Glutamatergic neuron (in vitro differentiated cells): Measurements from ENCODE around the gene GFER. TPM values are rescaled to one million over a fixed set of nuclear protein-coding genes. Genes with fewer than 3 reads are reported as not detected.

ENCODE experiments used
- DNase-seq: peaks from one replicate; pipeline ENCODE4 v3.0.0; 2022
- H3K27ac Mint-ChIP-seq: one replicate; pipeline ENCODE4 v1.8.0; 2020; ENCODE audit warnings: mild to moderate bottlenecking, mixed read lengths, inconsistent platforms; ENCODE audit not compliant: unreplicated experiment
- H3K27me3 Mint-ChIP-seq: one replicate; pipeline ENCODE4 v1.8.0; 2020; ENCODE audit warnings: mild to moderate bottlenecking, moderate library complexity, mixed read lengths, inconsistent platforms; ENCODE audit not compliant: unreplicated experiment
- H3K36me3 Mint-ChIP-seq: one replicate; pipeline ENCODE4 v1.8.0; 2020; ENCODE audit warnings: mild to moderate bottlenecking, mixed read lengths, inconsistent platforms; ENCODE audit not compliant: unreplicated experiment
- H3K4me1 Mint-ChIP-seq: one replicate; pipeline ENCODE4 v1.8.0; 2020; ENCODE audit warnings: mild to moderate bottlenecking, low read depth, mixed read lengths, inconsistent platforms; ENCODE audit not compliant: unreplicated experiment
- H3K4me3 Mint-ChIP-seq: one replicate; pipeline ENCODE4 v1.8.0; 2020; ENCODE audit warnings: mild to moderate bottlenecking, mixed read lengths, inconsistent platforms; ENCODE audit not compliant: unreplicated experiment
- H3K9me3 Mint-ChIP-seq: one replicate; pipeline ENCODE4 v1.8.0; 2020; ENCODE audit warnings: mild to moderate bottlenecking, moderate library complexity, mixed read lengths, inconsistent platforms; ENCODE audit not compliant: unreplicated experiment
- total RNA-seq: library from RNA; stranded (reverse); fragmentation: NEBNext Ultra II Directional; extraction: Animal tissue kit (Norgen Biotek cat#: 25700); gene quantifications from one replicate; pipeline ENCODE4 v1.2.1, GENCODE V29; 2021; ENCODE audit not compliant: unreplicated experiment
- TF ChIP-seq, protein P1 (sequence below): fragments of 200-600 bp; sonication (generic); IDR thresholded peaks from one replicate; pipeline ENCODE4 v1.5.0; 2021; ENCODE audit not compliant: partially characterized antibody, unreplicated experiment

The GFER gene
- total RNA-seq, 1 donor from 2014 or later, result 26.0 TPM

DNA sequence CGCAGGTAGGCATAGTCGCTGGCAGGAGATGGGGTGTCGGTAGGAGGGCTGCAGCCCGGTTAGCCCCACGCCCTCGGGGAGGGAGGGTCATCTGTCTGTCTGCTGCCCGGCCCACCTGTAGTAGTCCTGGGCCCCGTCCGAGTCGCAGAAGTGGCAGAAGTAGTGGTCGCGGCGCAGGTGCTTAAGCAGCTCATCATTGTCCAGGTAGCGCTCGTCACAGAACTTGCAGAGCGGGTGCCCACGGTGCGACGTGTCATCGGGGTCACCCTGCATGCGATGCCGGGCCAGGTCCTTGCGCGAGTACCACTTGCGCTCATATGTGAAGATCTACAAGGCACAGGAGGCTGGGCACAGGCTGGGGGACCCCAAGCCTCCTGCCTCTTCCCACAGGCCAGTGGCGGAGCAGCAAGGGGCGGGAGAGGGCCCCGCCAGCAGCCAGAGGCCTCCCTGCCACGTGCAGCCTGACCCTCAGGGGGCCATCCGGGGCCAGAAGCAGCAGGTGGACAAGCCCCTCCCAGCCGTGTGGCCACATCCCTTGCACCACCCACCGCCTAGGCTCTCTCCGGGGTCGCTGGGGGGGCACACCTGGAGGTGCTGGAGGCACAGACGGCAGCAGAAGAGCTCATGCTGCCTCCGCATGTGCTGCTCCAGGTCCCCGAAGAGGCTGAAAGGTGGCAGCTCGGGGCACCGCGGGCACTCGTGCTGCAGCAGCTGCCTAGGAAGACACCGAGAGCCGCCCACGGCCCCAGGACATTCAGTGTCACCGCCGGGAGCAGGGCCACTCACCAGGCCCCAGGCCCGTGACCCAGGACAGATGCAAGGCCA, 18.6 kb downstream of the GFER start:
- Mint-ChIP-seq H3K4me3 (no peak overlapping the region), H3K9me3 (peaks cover 8% of the 10 kb centered on the region), H3K27ac (peak overlapping the region; percentile 39), H3K36me3 (peaks cover 1% of the 10 kb centered on the region), H3K4me1 (peaks cover 13% of the 10 kb centered on the region), H3K27me3 (peaks cover 11% of the 10 kb centered on the region)
- TF ChIP-seq, protein P1, sequence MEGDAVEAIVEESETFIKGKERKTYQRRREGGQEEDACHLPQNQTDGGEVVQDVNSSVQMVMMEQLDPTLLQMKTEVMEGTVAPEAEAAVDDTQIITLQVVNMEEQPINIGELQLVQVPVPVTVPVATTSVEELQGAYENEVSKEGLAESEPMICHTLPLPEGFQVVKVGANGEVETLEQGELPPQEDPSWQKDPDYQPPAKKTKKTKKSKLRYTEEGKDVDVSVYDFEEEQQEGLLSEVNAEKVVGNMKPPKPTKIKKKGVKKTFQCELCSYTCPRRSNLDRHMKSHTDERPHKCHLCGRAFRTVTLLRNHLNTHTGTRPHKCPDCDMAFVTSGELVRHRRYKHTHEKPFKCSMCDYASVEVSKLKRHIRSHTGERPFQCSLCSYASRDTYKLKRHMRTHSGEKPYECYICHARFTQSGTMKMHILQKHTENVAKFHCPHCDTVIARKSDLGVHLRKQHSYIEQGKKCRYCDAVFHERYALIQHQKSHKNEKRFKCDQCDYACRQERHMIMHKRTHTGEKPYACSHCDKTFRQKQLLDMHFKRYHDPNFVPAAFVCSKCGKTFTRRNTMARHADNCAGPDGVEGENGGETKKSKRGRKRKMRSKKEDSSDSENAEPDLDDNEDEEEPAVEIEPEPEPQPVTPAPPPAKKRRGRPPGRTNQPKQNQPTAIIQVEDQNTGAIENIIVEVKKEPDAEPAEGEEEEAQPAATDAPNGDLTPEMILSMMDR, result no peak
- no peak for DNase-seq

DNA sequence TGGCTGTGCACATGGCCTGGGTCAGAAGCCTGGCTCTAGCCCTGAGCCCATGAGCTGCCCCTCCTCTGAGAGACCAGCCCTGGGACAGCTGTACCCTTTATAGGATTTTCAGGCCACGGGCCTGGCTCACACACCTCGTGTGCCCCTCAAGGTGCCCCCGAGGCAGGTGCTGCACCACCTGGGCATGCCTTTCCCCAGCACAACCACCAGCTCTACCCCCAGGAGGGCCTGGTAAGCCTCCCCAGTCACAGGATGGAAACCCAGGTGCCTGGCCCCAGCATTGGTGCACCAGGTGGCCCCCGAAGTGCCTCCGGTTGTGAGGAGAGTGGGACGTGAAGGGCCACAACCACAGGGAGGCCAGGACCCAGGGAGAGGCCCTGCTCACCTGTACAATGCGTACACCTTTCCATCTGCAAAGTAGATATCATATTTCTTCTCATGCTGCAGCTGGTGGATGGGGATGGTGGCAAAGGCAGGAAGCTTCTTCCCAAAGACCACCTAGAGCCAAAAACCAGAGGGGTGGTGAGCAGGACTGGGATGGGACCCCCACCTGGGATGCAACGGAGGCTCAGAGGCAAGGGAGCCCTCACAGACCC, 19.3 kb downstream of the GFER start:
- TF ChIP-seq, protein P1, result no peak
- DNase-seq, result no peak

DNA sequence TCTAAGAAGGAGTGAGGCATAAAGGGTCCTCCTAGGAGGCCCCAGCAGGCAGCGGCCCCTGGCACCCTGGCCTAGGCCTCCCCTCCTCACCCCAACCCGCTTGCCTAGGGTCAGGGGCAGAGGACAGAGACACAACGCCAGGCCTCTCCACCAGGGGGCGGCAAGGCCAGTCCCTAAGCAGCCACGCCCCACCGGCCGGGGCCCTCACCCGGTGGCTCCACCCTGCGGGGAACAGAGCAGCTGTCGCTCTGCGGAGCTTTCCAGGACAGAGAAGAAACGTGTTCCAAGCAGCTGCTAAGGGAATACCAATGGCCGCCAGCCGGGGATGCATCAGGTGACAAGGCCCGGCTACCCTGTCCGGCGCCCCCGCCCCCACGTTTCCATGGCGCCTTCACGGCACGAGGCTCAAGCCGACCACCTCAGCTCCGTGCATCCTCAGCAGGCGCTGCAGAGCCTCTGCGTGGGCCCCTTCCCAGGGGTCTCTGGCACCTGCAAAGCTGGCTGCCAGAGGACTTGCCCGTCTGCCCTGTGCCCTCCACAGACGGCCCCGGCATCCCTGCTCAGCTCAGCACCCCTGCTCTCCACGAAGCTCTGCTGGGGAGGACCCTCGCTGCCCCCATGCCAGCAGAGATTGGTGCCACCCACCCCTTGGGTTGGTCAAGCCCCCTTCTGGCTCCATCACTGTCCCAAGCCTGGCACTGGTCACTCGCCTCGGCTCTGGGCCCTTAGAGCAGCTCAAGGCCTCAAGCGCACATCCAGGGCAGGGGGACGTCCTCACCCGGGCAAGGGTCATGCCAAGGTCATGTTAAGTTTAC, 20.0 kb downstream of the GFER start:
- peak; percentile 98 for DNase-seq
- TF ChIP-seq, protein P1, result peak; percentile 97
- Mint-ChIP-seq H3K27ac (peak overlapping the region; percentile 84), H3K27me3 (peaks cover 15% of the 10 kb centered on the region), H3K36me3 (peaks cover 4% of the 10 kb centered on the region), H3K4me3 (no peak overlapping the region), H3K4me1 (peaks cover 20% of the 10 kb centered on the region), H3K9me3 (peaks cover 15% of the 10 kb centered on the region)

More for the DNA sequence above, 19.3 kb downstream of the GFER start:
- Mint-ChIP-seq H3K4me3 (peak overlapping the region; percentile 46), H3K27ac (no peak overlapping the region), H3K4me1 (peaks cover 17% of the 10 kb centered on the region), H3K9me3 (peaks cover 10% of the 10 kb centered on the region), H3K36me3 (peaks cover 4% of the 10 kb centered on the region), H3K27me3 (peaks cover 13% of the 10 kb centered on the region)

DNA sequence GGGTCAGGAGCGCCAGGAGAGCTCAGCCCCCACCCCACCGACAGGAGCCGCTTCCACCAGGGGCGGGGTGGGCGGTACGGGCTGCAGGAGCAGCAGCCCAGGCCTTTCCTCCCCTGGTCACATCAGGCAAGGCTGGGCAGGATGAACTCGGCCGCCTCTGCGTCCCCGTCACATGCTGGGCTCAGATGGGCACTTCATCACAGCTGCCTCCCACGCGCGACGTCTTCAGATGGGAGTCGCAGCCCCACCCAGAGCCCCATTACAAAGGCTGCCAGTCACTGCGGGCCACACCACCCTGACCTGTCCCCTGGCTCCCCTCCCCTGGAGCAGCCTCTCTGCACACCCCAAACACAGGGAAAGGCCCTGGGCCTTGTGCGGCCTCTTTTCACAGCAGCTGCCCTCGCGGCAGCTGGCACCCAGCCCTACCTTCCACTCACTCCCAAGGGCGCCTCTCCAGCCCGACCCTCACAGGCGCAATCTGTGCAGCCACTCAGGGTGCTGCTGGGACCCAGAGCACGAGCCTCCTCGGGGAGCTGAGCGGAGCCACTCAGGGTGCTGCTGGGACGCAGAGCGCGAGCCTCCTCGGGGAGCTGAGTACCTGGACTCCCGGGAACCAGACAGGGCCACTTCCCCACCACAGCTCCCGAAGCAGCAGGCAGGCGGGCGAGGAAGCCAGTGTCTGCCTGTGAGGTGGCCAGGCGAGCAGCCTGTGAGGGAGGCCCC, 21.0 kb downstream of the GFER start:
- Mint-ChIP-seq H3K27ac (peak overlapping the region; percentile 84), H3K4me1 (peaks cover 20% of the 10 kb centered on the region), H3K36me3 (peaks cover 4% of the 10 kb centered on the region), H3K27me3 (peaks cover 15% of the 10 kb centered on the region), H3K4me3 (peak overlapping the region; percentile 71), H3K9me3 (peaks cover 15% of the 10 kb centered on the region)
- DNase-seq, result no peak
- TF ChIP-seq, protein P1, result no peak
